Measurements from ENCODE around the gene GCSH. TPM values are rescaled to one million over a fixed set of nuclear protein-coding genes. Genes with fewer than 3 reads are reported as not detected.

The GCSH gene
- total RNA-seq, 1 donor from 2014 or later, result 5.0 TPM

- Histone ChIP-seq H3K27me3 (no peaks in the 10 kb centered on the region), H3K4me1 (peaks cover 0 to 4% of the 10 kb centered on the region in 2 donors), H3K4me3 (no peak overlapping the region), H3K36me3 (peaks cover 0 to 4% of the 10 kb centered on the region in 2 donors), H3K27ac (no peak overlapping the region), H3K9me3 (no peaks in the 10 kb centered on the region)
- intact Hi-C loops (cut with DNase I), result no loop called here
- TF ChIP-seq CTCF (IDR thresholded peaks at IDR 0.05), result no peak
- no peak for DNase-seq (ENCODE audit: low spot score in 2 of 2)
Measured at GRCh38 chr16:81081014-81081413, 15.2 kb downstream of the GCSH start.

GRCh38 chr16:81080233-81080632, 16.0 kb downstream of the GCSH start:
- Histone ChIP-seq H3K27me3 (no peaks in the 10 kb centered on the region), H3K9me3 (no peaks in the 10 kb centered on the region), H3K27ac (no peak overlapping the region), H3K4me1 (peaks cover 0 to 4% of the 10 kb centered on the region in 2 donors), H3K36me3 (peaks cover 0 to 4% of the 10 kb centered on the region in 2 donors), H3K4me3 (no peak overlapping the region)
- no peak for DNase-seq (ENCODE audit: low spot score in 2 of 2)
- TF ChIP-seq CTCF (IDR thresholded peaks at IDR 0.05), result no peak
- intact Hi-C loops (cut with DNase I), result no loop called here

- H3K36me3 ChIP-seq, result no peaks in the 10 kb centered on the region
- intact Hi-C loops (cut with DNase I), result loop anchor here (1.0 to 5.0 kb wide), 5 partner anchors 42 to 537 kb away; partner anchors contain the start of genes ATMIN, CMIP, DYNLRB2 and GAN
- no peaks in the 10 kb centered on the region for H3K27me3 ChIP-seq
- peak within 1 kb of the TSS; percentile 72 to 91 for H3K4me3 ChIP-seq
- no peak for TF ChIP-seq CTCF (IDR thresholded peaks at IDR 0.05)
- peak; percentile 93 to 99 for DNase-seq (ENCODE audit: low spot score in 2 of 2)
- peak within 1 kb of the TSS; percentile 96 to 99 for H3K27ac ChIP-seq
- no peaks in the 10 kb centered on the region for H3K9me3 ChIP-seq
- peaks cover 0 to 4% of the 10 kb centered on the region in 2 donors for H3K4me1 ChIP-seq
Measured at GRCh38 chr16:81077076-81077940, 18.9 kb downstream of the GCSH start, which contains the start of gene C16orf46. Gene C16orf46 (minus strand): TSS chr16:81077238. CDS start chr16:81063955, 13,283 bp downstream.

GRCh38 chr16:81076566-81077075, 19.6 kb downstream of the GCSH start:
- intact Hi-C loops (cut with DNase I), result loop anchor here (1.0 to 5.0 kb wide), 8 partner anchors 20 to 536 kb away; partner anchors contain the start of genes ATMIN, CENPN, CMIP and DYNLRB2
- peaks cover 0 to 4% of the 10 kb centered on the region in 2 donors for H3K4me1 ChIP-seq
- no peaks in the 10 kb centered on the region for H3K36me3 ChIP-seq
- no peaks in the 10 kb centered on the region for H3K27me3 ChIP-seq
- TF ChIP-seq CTCF (IDR thresholded peaks at IDR 0.05), result no peak
- H3K4me3 ChIP-seq, result peak overlapping the region; percentile 72 to 91
- DNase-seq (ENCODE audit: low spot score in 2 of 2), result peak; percentile 40 to 93
- no peaks in the 10 kb centered on the region for H3K9me3 ChIP-seq
- peak overlapping the region; percentile 96 to 99 for H3K27ac ChIP-seq

- peaks cover 0 to 4% of the 10 kb centered on the region in 2 donors for H3K4me1 ChIP-seq
- H3K36me3 ChIP-seq, result no peaks in the 10 kb centered on the region
- intact Hi-C loops (cut with DNase I), result no loop called here
- TF ChIP-seq CTCF (IDR thresholded peaks at IDR 0.05), result no peak
- DNase-seq (ENCODE audit: low spot score in 2 of 2), result no peak
- H3K9me3 ChIP-seq, result no peaks in the 10 kb centered on the region
- no peak overlapping the region for H3K4me3 ChIP-seq
- no peak overlapping the region for H3K27ac ChIP-seq
- no peaks in the 10 kb centered on the region for H3K27me3 ChIP-seq
Measured at GRCh38 chr16:81073560-81074330, 22.4 kb downstream of the GCSH start.
